Ammon's horn (tissue), 1 donor: ENCODE measurements around the gene BTG1.
"Not testable (repeated sequence)": the region's sequence is repeated elsewhere in the genome, so short reads cannot be mapped to it uniquely, and the experiment has no call there.

Source experiments
- DNase-seq: peaks from one replicate; pipeline ENCODE4 v3.0.0-alpha.2; 2016; ENCODE audit warnings: low spot score

Gene BTG1

DNA sequence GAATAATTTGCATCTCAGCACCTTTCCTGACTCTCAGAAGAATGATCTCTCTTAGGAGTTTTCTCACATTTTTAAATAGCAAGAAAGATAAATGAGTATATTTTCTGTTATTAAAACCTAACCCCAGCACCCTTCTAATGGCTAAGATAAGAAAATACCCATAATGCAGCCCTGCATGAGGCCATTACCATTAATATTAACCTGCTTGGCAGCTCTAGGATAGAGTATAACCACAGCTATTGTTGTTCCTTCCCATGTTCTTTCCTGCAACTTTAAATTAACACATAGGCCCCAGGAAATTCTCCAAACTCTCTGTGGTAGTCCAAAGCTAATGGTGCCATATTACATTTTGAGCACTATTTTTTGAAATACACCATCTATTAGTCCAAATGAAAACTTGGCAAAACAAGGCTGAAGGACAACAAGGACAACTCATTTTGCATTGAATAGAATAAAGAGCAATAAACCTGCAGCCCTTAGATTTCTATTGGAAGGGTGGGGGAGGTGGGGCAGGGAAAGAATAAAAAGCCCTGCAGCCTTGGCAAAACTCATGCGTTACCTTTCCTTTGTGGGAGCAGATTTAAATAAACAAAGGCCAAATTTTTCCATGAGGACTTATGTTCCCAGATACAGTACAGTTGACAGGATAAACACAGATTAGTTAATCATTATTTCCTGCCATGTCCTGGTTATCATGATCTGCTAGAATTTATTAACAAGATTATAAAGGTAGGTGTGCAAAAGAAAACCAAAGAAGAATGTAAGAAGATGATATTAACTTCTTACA lies 46.9 kb downstream of the BTG1 start:
- DNase-seq = no peak

DNA sequence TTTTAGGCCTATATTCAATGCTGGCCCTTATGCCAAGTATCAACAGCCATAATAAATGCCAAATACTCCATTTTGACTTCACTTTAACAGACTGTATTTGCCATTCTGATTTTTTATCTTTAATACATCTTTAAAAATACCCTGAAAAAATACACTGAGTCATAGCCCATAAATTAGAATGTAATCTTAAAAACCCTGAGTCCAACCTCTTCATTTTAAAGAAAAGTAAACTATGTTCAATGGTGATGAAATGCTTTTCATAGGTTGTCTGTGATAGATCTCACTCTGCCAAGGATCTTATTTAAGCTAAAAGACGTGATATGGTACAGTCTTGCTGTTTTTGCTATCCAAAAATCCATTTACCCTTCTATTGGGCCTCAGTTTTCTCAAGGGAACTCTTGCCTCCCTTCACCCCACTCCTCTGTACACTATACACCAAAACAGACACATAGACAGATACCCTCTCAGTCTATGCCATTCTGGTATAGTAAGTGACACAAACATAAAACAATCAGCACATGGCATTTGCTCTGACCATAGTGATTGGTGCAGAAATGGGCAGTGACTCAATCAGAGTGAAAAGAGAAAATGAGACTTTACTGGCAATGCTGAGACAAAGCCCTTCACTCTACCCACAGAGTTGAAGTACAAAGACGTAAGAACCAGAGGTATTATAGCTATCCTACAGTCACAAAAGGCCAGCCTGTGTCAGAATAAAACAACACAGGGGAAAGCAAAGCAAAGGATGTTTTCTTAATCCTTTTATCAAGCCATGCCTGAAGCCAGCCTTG lies 49.1 kb downstream of the BTG1 start:
- no peak for DNase-seq

DNA sequence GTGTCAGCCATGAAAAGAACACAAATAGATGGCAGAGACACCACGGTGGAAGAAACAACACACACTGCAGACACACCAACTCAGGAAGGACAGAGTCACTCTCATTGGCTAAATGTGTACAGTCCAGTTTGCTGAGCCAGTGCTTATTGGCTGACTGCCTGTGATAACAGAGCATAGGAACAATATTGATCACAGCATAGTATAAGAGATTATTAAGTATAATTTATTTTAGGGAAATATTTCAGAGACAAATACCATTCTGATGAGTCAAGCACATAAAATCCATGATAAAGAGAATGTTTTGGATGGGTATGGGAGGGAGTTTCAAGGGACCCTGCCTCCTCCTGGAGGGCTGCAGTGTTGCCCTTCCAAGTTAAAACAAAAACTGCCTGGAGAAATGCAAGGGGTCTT lies 50.9 kb downstream of the BTG1 start:
- no peak for DNase-seq

DNA sequence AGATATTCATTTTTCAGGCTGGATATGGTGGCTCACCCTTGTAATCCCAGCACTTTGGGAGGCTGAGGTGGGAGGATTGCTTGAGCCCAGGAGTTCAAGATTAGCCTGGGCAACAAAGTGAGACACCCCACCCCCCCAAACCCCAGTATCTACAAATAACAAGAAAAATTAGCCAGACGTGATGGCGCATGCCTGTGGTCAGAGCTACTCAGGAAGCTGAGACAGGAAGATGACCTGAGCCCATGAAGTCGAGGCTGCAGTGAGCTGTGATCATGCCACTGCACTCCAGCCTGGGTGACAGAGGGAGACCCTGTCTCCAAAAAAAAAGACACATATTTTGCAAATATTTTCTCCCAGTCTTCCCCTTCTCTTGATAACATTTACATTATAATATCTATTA lies 51.3 kb downstream of the BTG1 start:
- not testable (repeated sequence) for DNase-seq
